Parathyroid adenoma (tissue), 2 donors: ENCODE measurements around the gene ANKRD42.

ENCODE experiments used
- H2AFZ ChIP-seq: fragments of 300-600 bp; sonication (generic); one replicate; pipeline ENCODE4 v1.7.0; 2017; ENCODE audit warnings: antibody characterized with exemption, mild to moderate bottlenecking
- H3K27ac ChIP-seq: fragments of 300-600 bp; sonication (generic); one replicate; pipeline ENCODE4 v1.7.0; 2017
- H3K27me3 ChIP-seq: fragments of 300-600 bp; sonication (generic); one replicate; pipeline ENCODE4 v1.7.0; 2017; ENCODE audit warnings: low read length; ENCODE audit not compliant: control insufficient read depth, insufficient read depth
- H3K36me3 ChIP-seq: fragments of 300-600 bp; sonication (generic); one replicate; pipeline ENCODE4 v1.7.0; 2017; ENCODE audit warnings: low read length; ENCODE audit not compliant: control insufficient read depth, insufficient read depth
- H3K4me1 ChIP-seq: fragments of 300-600 bp; sonication (generic); one replicate; pipeline ENCODE4 v1.7.0; 2017; ENCODE audit warnings: control low read depth
- H3K4me2 ChIP-seq: fragments of 300-600 bp; sonication (generic); one replicate; pipeline ENCODE4 v1.7.0; 2017; ENCODE audit warnings: low read length
- H3K4me3 ChIP-seq: fragments of 300-600 bp; sonication (generic); one replicate; pipeline ENCODE4 v1.7.0; 2017; ENCODE audit warnings: low read depth, low read length
- H3K79me2 ChIP-seq: fragments of 300-600 bp; sonication (generic); one replicate; pipeline ENCODE4 v1.7.0; 2017; ENCODE audit warnings: control low read depth
- H3K9ac ChIP-seq: fragments of 300-600 bp; sonication (generic); one replicate; pipeline ENCODE4 v1.7.0; 2017; ENCODE audit warnings: mild to moderate bottlenecking
- H3K9me3 ChIP-seq: fragments of 300-600 bp; sonication (generic); one replicate; pipeline ENCODE4 v1.7.0; 2017; ENCODE audit warnings: low read length; ENCODE audit not compliant: control insufficient read depth
- CTCF ChIP-seq: fragments of 300-600 bp; sonication (generic); IDR thresholded peaks from one replicate; pipeline ENCODE4 v1.7.0; 2017; ENCODE audit warnings: antibody characterized with exemption, mild to moderate bottlenecking
- donor health status: primary hyperparathyroidism.

ANKRD42 gene

GRCh38 chr11:83241291-83241946 is 47.9 kb downstream of the ANKRD42 start:
- no peak overlapping the region for H3K4me3 ChIP-seq
- H3K27me3 ChIP-seq: no peaks in the 10 kb centered on the region
- H3K27ac ChIP-seq: no peak overlapping the region
- no peak overlapping the region for H2AFZ ChIP-seq
- peaks cover 2% of the 10 kb centered on the region for H3K4me1 ChIP-seq
- TF ChIP-seq CTCF: peak; percentile 32
- no peaks in the 10 kb centered on the region for H3K9me3 ChIP-seq
- no peak overlapping the region for H3K9ac ChIP-seq
- no peaks in the 10 kb centered on the region for H3K79me2 ChIP-seq
- H3K36me3 ChIP-seq: no peaks in the 10 kb centered on the region
- no peak overlapping the region for H3K4me2 ChIP-seq

GRCh38 chr11:83249445-83249844 is 55.9 kb downstream of the ANKRD42 start:
- Histone ChIP-seq H2AFZ (no peak overlapping the region), H3K27ac (no peak overlapping the region), H3K79me2 (no peaks in the 10 kb centered on the region), H3K4me2 (no peak overlapping the region), H3K9ac (no peak overlapping the region), H3K4me1 (no peaks in the 10 kb centered on the region), H3K9me3 (no peaks in the 10 kb centered on the region), H3K27me3 (no peaks in the 10 kb centered on the region), H3K4me3 (no peak overlapping the region), H3K36me3 (no peaks in the 10 kb centered on the region)
- TF ChIP-seq CTCF: no peak

GRCh38 chr11:83249972-83250593 is 56.6 kb downstream of the ANKRD42 start:
- Histone ChIP-seq H3K79me2 (no peaks in the 10 kb centered on the region), H3K4me2 (no peak overlapping the region), H3K9me3 (no peaks in the 10 kb centered on the region), H3K4me1 (no peaks in the 10 kb centered on the region), H3K9ac (no peak overlapping the region), H3K36me3 (no peaks in the 10 kb centered on the region), H2AFZ (no peak overlapping the region), H3K4me3 (no peak overlapping the region), H3K27me3 (no peaks in the 10 kb centered on the region), H3K27ac (no peak overlapping the region)
- TF ChIP-seq CTCF: peak; percentile 40

GRCh38 chr11:83252266-83252665 is 58.8 kb downstream of the ANKRD42 start:
- H3K4me1 ChIP-seq: no peaks in the 10 kb centered on the region
- H3K79me2 ChIP-seq: no peaks in the 10 kb centered on the region
- H3K9ac ChIP-seq: no peak overlapping the region
- no peak overlapping the region for H3K4me3 ChIP-seq
- no peaks in the 10 kb centered on the region for H3K36me3 ChIP-seq
- no peak for TF ChIP-seq CTCF
- no peak overlapping the region for H3K4me2 ChIP-seq
- no peak overlapping the region for H2AFZ ChIP-seq
- no peak overlapping the region for H3K27ac ChIP-seq
- H3K27me3 ChIP-seq: no peaks in the 10 kb centered on the region
- no peaks in the 10 kb centered on the region for H3K9me3 ChIP-seq

- no peaks in the 10 kb centered on the region for H3K36me3 ChIP-seq
- H3K27ac ChIP-seq: no peak overlapping the region
- H3K9ac ChIP-seq: no peak overlapping the region
- H3K27me3 ChIP-seq: no peaks in the 10 kb centered on the region
- no peak overlapping the region for H2AFZ ChIP-seq
- no peaks in the 10 kb centered on the region for H3K4me1 ChIP-seq
- no peak for TF ChIP-seq CTCF
- H3K4me3 ChIP-seq: no peak overlapping the region
- H3K4me2 ChIP-seq: no peak overlapping the region
- no peaks in the 10 kb centered on the region for H3K9me3 ChIP-seq
- H3K79me2 ChIP-seq: no peaks in the 10 kb centered on the region
Measured at GRCh38 chr11:83252941-83253340, 59.4 kb downstream of the ANKRD42 start.
